ENCODE data around the gene HOXD3. TPM values are rescaled to one million over a fixed set of nuclear protein-coding genes. Genes with fewer than 3 reads are reported as not detected.
A peak's percentile ranks its signal among the peaks of the same experiment; 100 is the strongest.

Gene HOXD3
- total and polyA plus RNA-seq, 2 of the 8 experiments (the other 6 are each of a cell fraction or from before 2014, with no cell fraction given): not detected

- no peak for DNase-seq (ENCODE audit: low read depth in 1 of 2, low spot score in 2 of 2)
- no peak overlapping the region for H3K56ac ChIP-seq (replicated peaks; ENCODE audit: insufficient read length, low read depth, low read length)
- H3K9ac ChIP-seq (replicated peaks in 1 of 4; ENCODE audit: extremely low read depth in 1 of 4, low read depth in 3 of 4, low read length in 3 of 4): no peak overlapping the region
- POLR2A ChIA-PET (ENCODE audit: partially characterized antibody): interaction anchor here (1.4 to 1.9 kb wide), 3 partner anchors 25 to 67 kb away, joined by 3 to 4 read pairs (median 3); no protein-coding TSS in a partner anchor
- FAIRE-seq: no peak
- H3K4me1 ChIP-seq (replicated peaks in 1 of 4; ENCODE audit: control insufficient read depth in 3 of 4, insufficient read depth in 4 of 4, low read length in 3 of 4): peaks cover 0 to 12% (median 7%) of the 10 kb centered on the region in 4 experiments; a peak in 5 of 7 replicates
- peaks cover 0 to 14% (median 0%) of the 10 kb centered on the region in 4 experiments; a peak in 1 of 8 replicates for H3K36me3 ChIP-seq (ENCODE audit: control insufficient read depth in 2 of 4, insufficient read depth in 4 of 4, low read length in 3 of 4)
- 11% methylated on average over 6 of the region's 6 CpGs; no CpG with 5 or more reads in 1 of the 2 experiments for WGBS, 2 experiments (ENCODE audit: extremely low coverage in 1 of 2, insufficient coverage in 1 of 2, insufficient read length in 1 of 2, insufficient replicate concordance in 2 of 2, low coverage in 1 of 2, low lambda C conversion rate in 2 of 2, missing lambda C conversion rate in 1 of 2)
- no peak overlapping the region for H2BK15ac ChIP-seq (ENCODE audit: low read length)
- H3K18ac ChIP-seq (ENCODE audit: extremely low read depth, low read length): no peak overlapping the region
- H4K8ac ChIP-seq (ENCODE audit: extremely low read depth, insufficient read depth, low read length): no peak overlapping the region
- no peaks in the 10 kb centered on the region for H3K79me1 ChIP-seq (ENCODE audit: low read depth, low read length)
- H3K4ac ChIP-seq (replicated peaks; ENCODE audit: insufficient read length, low read depth, low read length): no peak overlapping the region
- no peak overlapping the region for H2AK5ac ChIP-seq (ENCODE audit: low read depth, low read length)
- no peak overlapping the region for H3K14ac ChIP-seq (ENCODE audit: insufficient read length)
- CTCF ChIA-PET (ENCODE audit: partially characterized antibody): interaction anchor here (0.5 to 2.3 kb wide), 18 partner anchors 7 to 399 kb away, joined by 3 to 15 read pairs (median 4); partner anchors contain the start of gene HOXD9
- H3K9me3 ChIP-seq (ENCODE audit: insufficient read depth in 2 of 2, low read depth in 1 of 2, low read length in 1 of 2): no peaks in the 10 kb centered on the region
- H2BK20ac ChIP-seq (ENCODE audit: low read length): no peak overlapping the region
- no peak overlapping the region for H2BK120ac ChIP-seq (replicated peaks; ENCODE audit: low read depth, low read length)
- no peak overlapping the region for H2BK5ac ChIP-seq (ENCODE audit: low read depth, low read length)
- H3K23me2 ChIP-seq (ENCODE audit: low read depth, low read length): no peaks in the 10 kb centered on the region
- H3K27ac ChIP-seq (ENCODE audit: low read depth, low read length): no peak overlapping the region
- no peak overlapping the region for H2BK12ac ChIP-seq (ENCODE audit: low read depth, low read length)
- H3K4me3 ChIP-seq (ENCODE audit: extremely low read depth in 1 of 4, insufficient read depth in 2 of 4, low read depth in 3 of 4, low read length in 4 of 4): no peak overlapping the region
- no peaks in the 10 kb centered on the region for H3K79me2 ChIP-seq (ENCODE audit: control insufficient read depth in 1 of 2, insufficient read depth in 2 of 2, low read length in 2 of 2)
- H4K91ac ChIP-seq (replicated peaks; ENCODE audit: insufficient read length, low read length): no peak overlapping the region
- H4K5ac ChIP-seq (ENCODE audit: insufficient read length, low read depth, low read length): no peak overlapping the region
- H3K23ac ChIP-seq (ENCODE audit: insufficient read length): no peak overlapping the region
- peaks cover 98 to 100% (median 100%) of the 10 kb centered on the region in 4 experiments for H3K27me3 ChIP-seq (replicated peaks in 1 of 4; ENCODE audit: control insufficient read depth in 3 of 4, extremely low read depth in 1 of 4, insufficient read depth in 3 of 4, low read length in 3 of 4)
- H4K20me1 ChIP-seq (replicated peaks in 1 of 2; ENCODE audit: control insufficient read depth in 1 of 2, insufficient read depth in 2 of 2, low read length in 2 of 2): peaks cover 19 to 40% of the 10 kb centered on the region in 2 experiments
- H3K4me2 ChIP-seq (ENCODE audit: insufficient read depth in 1 of 2, low read depth in 2 of 2, low read length in 2 of 2): no peak overlapping the region; a peak in 1 of 4 replicates
- H2AFZ ChIP-seq (ENCODE audit: low read length): no peak overlapping the region
- TF ChIP-seq KDM1A (IDR thresholded peaks at IDR 0.05; ENCODE audit: borderline replicate concordance, low read length): 0 out of 2 replicates have a peak, but pooled peaks have one; percentile 20
- TF ChIP-seq CTCF (IDR thresholded peaks at IDR 0.05; ENCODE audit: control extremely low read depth in 1 of 3, insufficient read depth in 1 of 3, low read depth in 1 of 3, low read length in 3 of 3): no peak
- no peak for TF ChIP-seq BACH1 (IDR thresholded peaks at IDR 0.05; ENCODE audit: low read length)
- no peak for TF ChIP-seq MAFK (IDR thresholded peaks at IDR 0.05; ENCODE audit: low read depth, low read length)
- no peak for TF ChIP-seq SRF (IDR thresholded peaks at IDR 0.05; ENCODE audit: low read depth, low read length)
- TF ChIP-seq TEAD4 (IDR thresholded peaks at IDR 0.05; ENCODE audit: low read depth, low read length): no peak
- no peak; the same call in 1 of the 2 replicates for TF ChIP-seq SUZ12 (IDR thresholded peaks at IDR 0.05; ENCODE audit: low read length)
- no peak for TF ChIP-seq JUND (IDR thresholded peaks at IDR 0.05; ENCODE audit: low read length)
These were observed 1.6 kb upstream of the HOXD3 start for GRCh38 chr2:176155356-176156044.
